ENCODE data around the gene HEBP2. TPM values are rescaled to one million over a fixed set of nuclear protein-coding genes. Genes with fewer than 3 reads are reported as not detected.

Gene HEBP2
- total and polyA plus RNA-seq, 2 experiments from 2014 or later: 25.6 to 118 TPM

- Mint-ChIP-seq H3K9me3 (no peaks in the 10 kb centered on the region), H3K27me3 (ENCODE audit: insufficient read depth, low read depth, poor library complexity) (peaks cover 8% of the 10 kb centered on the region), H3K36me3 (ENCODE audit: low read depth) (peaks cover 49% of the 10 kb centered on the region), H3K27ac (no peak overlapping the region), H3K4me3 (no peak overlapping the region), H3K4me1 (no peaks in the 10 kb centered on the region)
- Histone ChIP-seq H2AFZ (no peak overlapping the region), H3F3A (replicated peaks; ENCODE audit: low read depth) (no peaks in the 10 kb centered on the region), H3K4me3 (no peak overlapping the region), H3K9me2 (ENCODE audit: insufficient read depth) (no peaks in the 10 kb centered on the region), H3K27me3 (ENCODE audit: insufficient read depth) (no peaks in the 10 kb centered on the region), H4K20me1 (replicated peaks; ENCODE audit: insufficient read depth) (no peaks in the 10 kb centered on the region; the same call in 1 of the 2 replicates), H3K36me3 (ENCODE audit: insufficient read depth) (peaks cover 12% of the 10 kb centered on the region), H3K4me1 (ENCODE audit: insufficient read depth) (no peaks in the 10 kb centered on the region), H3K4me2 (no peak overlapping the region), H3K79me2 (replicated peaks; ENCODE audit: insufficient read depth) (no peaks in the 10 kb centered on the region), H3K27ac (ENCODE audit: low read depth) (no peak overlapping the region)
- ATAC-seq (no peak), DNase-seq (ENCODE audit: low spot score) (no peak)
- TF ChIP-seq, protein P1, sequence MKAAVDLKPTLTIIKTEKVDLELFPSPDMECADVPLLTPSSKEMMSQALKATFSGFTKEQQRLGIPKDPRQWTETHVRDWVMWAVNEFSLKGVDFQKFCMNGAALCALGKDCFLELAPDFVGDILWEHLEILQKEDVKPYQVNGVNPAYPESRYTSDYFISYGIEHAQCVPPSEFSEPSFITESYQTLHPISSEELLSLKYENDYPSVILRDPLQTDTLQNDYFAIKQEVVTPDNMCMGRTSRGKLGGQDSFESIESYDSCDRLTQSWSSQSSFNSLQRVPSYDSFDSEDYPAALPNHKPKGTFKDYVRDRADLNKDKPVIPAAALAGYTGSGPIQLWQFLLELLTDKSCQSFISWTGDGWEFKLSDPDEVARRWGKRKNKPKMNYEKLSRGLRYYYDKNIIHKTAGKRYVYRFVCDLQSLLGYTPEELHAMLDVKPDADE (IDR thresholded peaks at IDR 0.05): no peak
- TF ChIP-seq EZH2 (IDR thresholded peaks at IDR 0.05; ENCODE audit: low read depth, unreplicated experiment) (no peak), ZNF331 (CRISPR knock-in tag; IDR thresholded peaks at IDR 0.05; ENCODE audit: low read depth) (no peak), NANOG (IDR thresholded peaks at IDR 0.05; ENCODE audit: borderline replicate concordance) (no peak)
These were observed 12.2 kb downstream of the HEBP2 start for GRCh38 chr6:138416206-138416605.

- H3K9me2 ChIP-seq (ENCODE audit: insufficient read depth): no peaks in the 10 kb centered on the region
- Mint-ChIP-seq H3K27ac (no peak overlapping the region), H3K9me3 (no peaks in the 10 kb centered on the region), H3K27me3 (ENCODE audit: insufficient read depth, low read depth, poor library complexity) (peaks cover 8% of the 10 kb centered on the region), H3K4me3 (no peak overlapping the region), H3K4me1 (no peaks in the 10 kb centered on the region), H3K36me3 (ENCODE audit: low read depth) (peaks cover 43% of the 10 kb centered on the region)
- H3K79me2 ChIP-seq (replicated peaks; ENCODE audit: insufficient read depth): no peaks in the 10 kb centered on the region
- H4K20me1 ChIP-seq (replicated peaks; ENCODE audit: insufficient read depth): no peaks in the 10 kb centered on the region; the same call in 1 of the 2 replicates
- no peak overlapping the region for H3K4me3 ChIP-seq
- H3K36me3 ChIP-seq (ENCODE audit: insufficient read depth): peaks cover 4% of the 10 kb centered on the region
- H3F3A ChIP-seq (replicated peaks; ENCODE audit: low read depth): no peaks in the 10 kb centered on the region
- ATAC-seq (no peak), DNase-seq (ENCODE audit: low spot score) (no peak)
- no peaks in the 10 kb centered on the region for H3K4me1 ChIP-seq (ENCODE audit: insufficient read depth)
- no peak overlapping the region for H3K27ac ChIP-seq (ENCODE audit: low read depth)
- no peak overlapping the region for H3K4me2 ChIP-seq
- no peaks in the 10 kb centered on the region for H3K27me3 ChIP-seq (ENCODE audit: insufficient read depth)
- no peak overlapping the region for H2AFZ ChIP-seq
- no peak for TF ChIP-seq NANOG (IDR thresholded peaks at IDR 0.05; ENCODE audit: borderline replicate concordance)
- no peak for TF ChIP-seq STAT1 (IDR thresholded peaks at IDR 0.05; ENCODE audit: unreplicated experiment)
- TF ChIP-seq ZNF331 (CRISPR knock-in tag; IDR thresholded peaks at IDR 0.05; ENCODE audit: low read depth): no peak
- TF ChIP-seq POLR2AphosphoS5 (IDR thresholded peaks at IDR 0.05; ENCODE audit: low read depth): no peak
- TF ChIP-seq, protein P2, sequence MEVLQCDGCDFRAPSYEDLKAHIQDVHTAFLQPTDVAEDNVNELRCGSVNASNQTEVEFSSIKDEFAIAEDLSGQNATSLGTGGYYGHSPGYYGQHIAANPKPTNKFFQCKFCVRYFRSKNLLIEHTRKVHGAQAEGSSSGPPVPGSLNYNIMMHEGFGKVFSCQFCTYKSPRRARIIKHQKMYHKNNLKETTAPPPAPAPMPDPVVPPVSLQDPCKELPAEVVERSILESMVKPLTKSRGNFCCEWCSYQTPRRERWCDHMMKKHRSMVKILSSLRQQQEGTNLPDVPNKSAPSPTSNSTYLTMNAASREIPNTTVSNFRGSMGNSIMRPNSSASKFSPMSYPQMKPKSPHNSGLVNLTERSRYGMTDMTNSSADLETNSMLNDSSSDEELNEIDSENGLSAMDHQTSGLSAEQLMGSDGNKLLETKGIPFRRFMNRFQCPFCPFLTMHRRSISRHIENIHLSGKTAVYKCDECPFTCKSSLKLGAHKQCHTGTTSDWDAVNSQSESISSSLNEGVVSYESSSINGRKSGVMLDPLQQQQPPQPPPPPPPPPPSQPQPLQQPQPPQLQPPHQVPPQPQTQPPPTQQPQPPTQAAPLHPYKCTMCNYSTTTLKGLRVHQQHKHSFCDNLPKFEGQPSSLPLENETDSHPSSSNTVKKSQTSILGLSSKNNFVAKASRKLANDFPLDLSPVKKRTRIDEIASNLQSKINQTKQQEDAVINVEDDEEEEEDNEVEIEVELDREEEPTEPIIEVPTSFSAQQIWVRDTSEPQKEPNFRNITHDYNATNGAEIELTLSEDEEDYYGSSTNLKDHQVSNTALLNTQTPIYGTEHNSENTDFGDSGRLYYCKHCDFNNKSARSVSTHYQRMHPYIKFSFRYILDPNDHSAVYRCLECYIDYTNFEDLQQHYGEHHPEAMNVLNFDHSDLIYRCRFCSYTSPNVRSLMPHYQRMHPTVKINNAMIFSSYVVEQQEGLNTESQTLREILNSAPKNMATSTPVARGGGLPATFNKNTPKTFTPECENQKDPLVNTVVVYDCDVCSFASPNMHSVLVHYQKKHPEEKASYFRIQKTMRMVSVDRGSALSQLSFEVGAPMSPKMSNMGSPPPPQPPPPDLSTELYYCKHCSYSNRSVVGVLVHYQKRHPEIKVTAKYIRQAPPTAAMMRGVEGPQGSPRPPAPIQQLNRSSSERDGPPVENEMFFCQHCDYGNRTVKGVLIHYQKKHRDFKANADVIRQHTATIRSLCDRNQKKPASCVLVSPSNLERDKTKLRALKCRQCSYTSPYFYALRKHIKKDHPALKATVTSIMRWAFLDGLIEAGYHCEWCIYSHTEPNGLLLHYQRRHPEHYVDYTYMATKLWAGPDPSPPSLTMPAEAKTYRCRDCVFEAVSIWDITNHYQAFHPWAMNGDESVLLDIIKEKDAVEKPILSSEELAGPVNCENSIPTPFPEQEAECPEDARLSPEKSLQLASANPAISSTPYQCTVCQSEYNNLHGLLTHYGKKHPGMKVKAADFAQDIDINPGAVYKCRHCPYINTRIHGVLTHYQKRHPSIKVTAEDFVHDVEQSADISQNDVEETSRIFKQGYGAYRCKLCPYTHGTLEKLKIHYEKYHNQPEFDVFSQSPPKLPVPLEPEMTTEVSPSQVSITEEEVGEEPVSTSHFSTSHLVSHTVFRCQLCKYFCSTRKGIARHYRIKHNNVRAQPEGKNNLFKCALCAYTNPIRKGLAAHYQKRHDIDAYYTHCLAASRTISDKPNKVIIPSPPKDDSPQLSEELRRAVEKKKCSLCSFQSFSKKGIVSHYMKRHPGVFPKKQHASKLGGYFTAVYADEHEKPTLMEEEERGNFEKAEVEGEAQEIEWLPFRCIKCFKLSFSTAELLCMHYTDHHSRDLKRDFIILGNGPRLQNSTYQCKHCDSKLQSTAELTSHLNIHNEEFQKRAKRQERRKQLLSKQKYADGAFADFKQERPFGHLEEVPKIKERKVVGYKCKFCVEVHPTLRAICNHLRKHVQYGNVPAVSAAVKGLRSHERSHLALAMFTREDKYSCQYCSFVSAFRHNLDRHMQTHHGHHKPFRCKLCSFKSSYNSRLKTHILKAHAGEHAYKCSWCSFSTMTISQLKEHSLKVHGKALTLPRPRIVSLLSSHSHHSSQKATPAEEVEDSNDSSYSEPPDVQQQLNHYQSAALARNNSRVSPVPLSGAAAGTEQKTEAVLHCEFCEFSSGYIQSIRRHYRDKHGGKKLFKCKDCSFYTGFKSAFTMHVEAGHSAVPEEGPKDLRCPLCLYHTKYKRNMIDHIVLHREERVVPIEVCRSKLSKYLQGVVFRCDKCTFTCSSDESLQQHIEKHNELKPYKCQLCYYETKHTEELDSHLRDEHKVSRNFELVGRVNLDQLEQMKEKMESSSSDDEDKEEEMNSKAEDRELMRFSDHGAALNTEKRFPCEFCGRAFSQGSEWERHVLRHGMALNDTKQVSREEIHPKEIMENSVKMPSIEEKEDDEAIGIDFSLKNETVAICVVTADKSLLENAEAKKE (CRISPR knock-in tag; IDR thresholded peaks at IDR 0.05): no peak
- no peak for TF ChIP-seq JUNB (IDR thresholded peaks at IDR 0.05; ENCODE audit: unreplicated experiment)
- TF ChIP-seq, protein P1 (IDR thresholded peaks at IDR 0.05): no peak
- TF ChIP-seq, protein P3, sequence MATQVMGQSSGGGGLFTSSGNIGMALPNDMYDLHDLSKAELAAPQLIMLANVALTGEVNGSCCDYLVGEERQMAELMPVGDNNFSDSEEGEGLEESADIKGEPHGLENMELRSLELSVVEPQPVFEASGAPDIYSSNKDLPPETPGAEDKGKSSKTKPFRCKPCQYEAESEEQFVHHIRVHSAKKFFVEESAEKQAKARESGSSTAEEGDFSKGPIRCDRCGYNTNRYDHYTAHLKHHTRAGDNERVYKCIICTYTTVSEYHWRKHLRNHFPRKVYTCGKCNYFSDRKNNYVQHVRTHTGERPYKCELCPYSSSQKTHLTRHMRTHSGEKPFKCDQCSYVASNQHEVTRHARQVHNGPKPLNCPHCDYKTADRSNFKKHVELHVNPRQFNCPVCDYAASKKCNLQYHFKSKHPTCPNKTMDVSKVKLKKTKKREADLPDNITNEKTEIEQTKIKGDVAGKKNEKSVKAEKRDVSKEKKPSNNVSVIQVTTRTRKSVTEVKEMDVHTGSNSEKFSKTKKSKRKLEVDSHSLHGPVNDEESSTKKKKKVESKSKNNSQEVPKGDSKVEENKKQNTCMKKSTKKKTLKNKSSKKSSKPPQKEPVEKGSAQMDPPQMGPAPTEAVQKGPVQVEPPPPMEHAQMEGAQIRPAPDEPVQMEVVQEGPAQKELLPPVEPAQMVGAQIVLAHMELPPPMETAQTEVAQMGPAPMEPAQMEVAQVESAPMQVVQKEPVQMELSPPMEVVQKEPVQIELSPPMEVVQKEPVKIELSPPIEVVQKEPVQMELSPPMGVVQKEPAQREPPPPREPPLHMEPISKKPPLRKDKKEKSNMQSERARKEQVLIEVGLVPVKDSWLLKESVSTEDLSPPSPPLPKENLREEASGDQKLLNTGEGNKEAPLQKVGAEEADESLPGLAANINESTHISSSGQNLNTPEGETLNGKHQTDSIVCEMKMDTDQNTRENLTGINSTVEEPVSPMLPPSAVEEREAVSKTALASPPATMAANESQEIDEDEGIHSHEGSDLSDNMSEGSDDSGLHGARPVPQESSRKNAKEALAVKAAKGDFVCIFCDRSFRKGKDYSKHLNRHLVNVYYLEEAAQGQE (IDR thresholded peaks at IDR 0.05; ENCODE audit: unreplicated experiment): no peak
These were observed 13.6 kb downstream of the HEBP2 start for GRCh38 chr6:138417493-138418117.
